Stomach (tissue), 9 donors: ENCODE data around the gene VASH1. TPM values are rescaled to one million over a fixed set of nuclear protein-coding genes. Genes with fewer than 3 reads are reported as not detected.

Source experiments
- DNase-seq, 2 donors: peaks; one replicate each; pipeline versions ENCODE4 v3.0.0 to v3.0.0-alpha.2; 2013 to 2019
- H3K27ac ChIP-seq, 5 donors: fragments of 200-600 bp in 4 of 5; sonication (generic) in 4 of 5; one replicate each; pipeline ENCODE4 v1.5.1; 2013 to 2019; ENCODE audit warnings: mild to moderate bottlenecking in 1 of 5, moderate library complexity in 1 of 5
- H3K27me3 ChIP-seq, 3 donors: fragments of 200-600 bp; sonication (generic); one replicate each; pipeline ENCODE4 v1.5.1; 2017 to 2019; ENCODE audit warnings: mixed run types in 1 of 3
- H3K36me3 ChIP-seq, 4 donors: fragments of 200-600 bp; sonication (generic); 1 replicate in 3 of 4; 2 replicates in 1 of 4; pipeline ENCODE4 v1.5.1; 2016 to 2019
- H3K4me1 ChIP-seq, 4 donors: fragments of 200-600 bp; sonication (generic); one replicate each; pipeline ENCODE4 v1.5.1; 2016 to 2019
- H3K4me3 ChIP-seq, 4 donors: fragments of 200-600 bp; sonication (generic) in 3 of 4; one replicate each; pipeline ENCODE4 v1.5.1; 2016 to 2019; ENCODE audit warnings: mild to moderate bottlenecking in 1 of 4
- H3K9me3 ChIP-seq, 4 donors: fragments of 200-600 bp; sonication (generic); one replicate each; pipeline ENCODE4 v1.5.1; 2016 to 2019
- CTCF ChIP-seq, 7 experiments: fragments of 450-650 bp in 4 of 7; fragments of 200-600 bp in 3 of 7; sonication (generic) in 3 of 7; IDR thresholded peaks; one replicate each; pipeline ENCODE4 v1.5.1; 2016 to 2019; ENCODE audit warnings: antibody characterized with exemption in 7 of 7, control low read depth in 2 of 7, mild to moderate bottlenecking in 1 of 7
- EP300 ChIP-seq: sonication (generic); formaldehyde crosslinking; IDR thresholded peaks from one replicate; pipeline ENCODE4 v1.6.1; 2017; ENCODE audit warnings: antibody characterized with exemption
- POLR2A ChIP-seq, 4 donors: fragments of 450-650 bp; IDR thresholded peaks; one replicate each; pipeline ENCODE4 v1.6.1; 2016; ENCODE audit warnings: antibody characterized with exemption in 4 of 4, control low read depth in 2 of 4, mild to moderate bottlenecking in 1 of 4, moderate library complexity in 1 of 4
- POLR2AphosphoS5 ChIP-seq, 3 donors: sonication (generic); formaldehyde crosslinking; IDR thresholded peaks; one replicate each; pipeline ENCODE4 v1.6.1; 2016; ENCODE audit warnings: antibody characterized with exemption in 3 of 3
- WGBS, 5 donors: extraction: QIAGEN DNeasy Blood & Tissue Kit in 3 of 5; methylation state at CpG; one replicate each; pipeline versions ENCODE4 v1.1.5 to v1.1.7; 2013 to 2018; 5-methylcytosine and 5-hydroxymethylcytosine counted together
- intact Hi-C: fragments of 100-400 bp; cut with DNase I; formaldehyde crosslinking; loops from one replicate; pipeline ENCODE4 v1.15.1; 2023; ENCODE audit warnings: low total_unique reads
- polyA plus RNA-seq, 3 donors: library from polyadenylated mRNA; stranded (reverse); fragments of 200-250 nt; gene quantifications; one replicate each; pipeline ENCODE4 v1.2.3, GENCODE V29; 2013
- total RNA-seq, 5 donors: library from RNA; depleted of rRNA; stranded (reverse); fragments of >200 nt; gene quantifications; one replicate each; pipeline versions ENCODE4 v1.1.0 to v1.2.3, GENCODE V29; 2014 to 2016
- donor health status: healthy with polysubstance abuse.
- donor health status: Bipolar disorder and iron deficiency.
- donor health status: healthy.

VASH1 gene
- total and polyA plus RNA-seq, 8 donors, result 2.7 to 15.4 (median 9.7) TPM

DNA sequence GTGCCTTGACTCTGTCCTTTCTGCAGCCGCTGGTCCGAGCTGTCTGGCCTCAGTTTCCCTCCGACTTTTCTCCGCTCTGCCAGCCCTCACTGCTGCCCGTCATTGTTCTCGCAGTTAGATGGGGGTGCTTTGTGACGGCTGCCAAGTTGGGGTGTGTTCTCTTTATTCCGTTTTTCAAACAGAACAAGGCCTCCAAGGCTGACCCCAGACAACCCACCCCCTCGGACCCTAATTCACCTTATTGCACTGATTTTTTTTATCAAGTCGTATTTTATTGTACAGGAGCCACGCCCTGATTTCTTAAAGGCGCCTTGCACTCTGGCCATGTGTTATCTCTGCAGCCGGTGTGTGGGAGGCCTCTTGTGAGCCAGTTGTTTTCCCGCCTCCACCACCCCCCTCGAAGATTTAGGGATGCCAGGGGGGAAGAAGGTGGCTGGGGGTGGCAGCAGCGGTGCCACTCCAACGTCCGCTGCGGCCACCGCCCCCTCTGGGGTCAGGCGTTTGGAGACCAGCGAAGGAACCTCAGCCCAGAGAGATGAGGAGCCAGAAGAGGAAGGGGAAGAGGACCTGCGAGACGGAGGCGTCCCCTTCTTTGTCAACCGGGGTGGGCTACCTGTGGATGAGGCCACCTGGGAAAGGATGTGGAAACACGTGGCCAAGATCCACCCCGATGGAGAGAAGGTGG is 1.3 kb downstream of the VASH1 start:
- 28 to 36% (median 32%) methylated on average over 27 to 28 of the region's 28 CpGs for WGBS, 5 donors
- H3K9me3 ChIP-seq, result no peaks in the 10 kb centered on the region
- peak overlapping the region in 4 of 5 donors; percentile 66 to 88 (median 74) for H3K27ac ChIP-seq
- intact Hi-C loops, result no loop called here
- peaks cover 14 to 44% (median 24%) of the 10 kb centered on the region in 4 donors for H3K4me1 ChIP-seq
- peaks cover 0 to 31% (median 23%) of the 10 kb centered on the region in 3 donors for H3K27me3 ChIP-seq
- peak overlapping the region; percentile 67 to 93 (median 80) for H3K4me3 ChIP-seq
- peak in 1 of 2 donors; percentile 46 for DNase-seq
- TF ChIP-seq EP300 (no peak), POLR2AphosphoS5 (IDR thresholded peaks at IDR 0.05) (no peak), POLR2A (IDR thresholded peaks at IDR 0.05) (no peak), CTCF (IDR thresholded peaks at IDR 0.05) (no peak)
- no peaks in the 10 kb centered on the region for H3K36me3 ChIP-seq

GRCh38 chr14:76763096-76764041 is 2.1 kb downstream of the VASH1 start:
- peak overlapping the region in 2 of 5 donors; percentile 71 to 88 for H3K27ac ChIP-seq
- TF ChIP-seq POLR2A (IDR thresholded peaks at IDR 0.05) (no peak), POLR2AphosphoS5 (IDR thresholded peaks at IDR 0.05) (no peak), CTCF (IDR thresholded peaks at IDR 0.05) (no peak), EP300 (no peak)
- intact Hi-C loops, result no loop called here
- H3K9me3 ChIP-seq, result no peaks in the 10 kb centered on the region
- peak overlapping the region in 2 of 4 donors; percentile 87 to 93 for H3K4me3 ChIP-seq
- peaks cover 0 to 31% (median 23%) of the 10 kb centered on the region in 3 donors for H3K27me3 ChIP-seq
- no peaks in the 10 kb centered on the region for H3K36me3 ChIP-seq
- WGBS, 5 donors, result 64 to 75% (median 69%) methylated on average over 14 of the region's 14 CpGs
- peaks cover 14 to 45% (median 26%) of the 10 kb centered on the region in 4 donors for H3K4me1 ChIP-seq
- peak in 1 of 2 donors; percentile 26 for DNase-seq

- Histone ChIP-seq H3K27me3 (peaks cover 0 to 28% (median 20%) of the 10 kb centered on the region in 3 donors), H3K4me1 (peaks cover 14 to 51% (median 28%) of the 10 kb centered on the region in 4 donors), H3K4me3 (no peak overlapping the region), H3K27ac (no peak overlapping the region), H3K36me3 (peaks cover 0 to 3% (median 0%) of the 10 kb centered on the region in 4 donors), H3K9me3 (no peaks in the 10 kb centered on the region)
- DNase-seq, result no peak
- intact Hi-C loops, result no loop called here
- TF ChIP-seq POLR2AphosphoS5 (IDR thresholded peaks at IDR 0.05), result no peak
- no peak for TF ChIP-seq CTCF (IDR thresholded peaks at IDR 0.05)
- 74 to 84% (median 83%) methylated on average over 6 of the region's 6 CpGs for WGBS, 5 donors
Observed at GRCh38 chr14:76765461-76765931, 4.2 kb downstream of the VASH1 start.
